Measurements from ENCODE around the gene SPRING1. TPM values are rescaled to one million over a fixed set of nuclear protein-coding genes. Genes with fewer than 3 reads are reported as not detected.
"Not testable (repeated sequence)": the region's sequence is repeated elsewhere in the genome, so short reads cannot be mapped to it uniquely, and the experiment has no call there.

Gene SPRING1
- total and polyA plus RNA-seq, 2 experiments from 2014 or later, result 16.8 to 21.4 TPM

GRCh38 chr12:116745554-116745953 is 7.7 kb upstream of the SPRING1 start:
- Histone ChIP-seq H3K4me1 (ENCODE audit: insufficient read depth) (no peaks in the 10 kb centered on the region), H3K4me3 (no peak overlapping the region), H3K27me3 (replicated peaks; ENCODE audit: insufficient read depth) (no peaks in the 10 kb centered on the region), H3K4me2 (ENCODE audit: unreplicated experiment) (no peak overlapping the region), H3K36me3 (ENCODE audit: low read depth) (no peaks in the 10 kb centered on the region), H3K79me2 (ENCODE audit: insufficient read depth) (no peaks in the 10 kb centered on the region), H3K27ac (no peak overlapping the region), H3F3A (ENCODE audit: insufficient read depth) (no peaks in the 10 kb centered on the region), H2AFZ (no peak overlapping the region), H3K9me2 (ENCODE audit: insufficient read depth) (no peaks in the 10 kb centered on the region), H3K9ac (no peak overlapping the region), H3K9me3 (ENCODE audit: low read depth) (no peaks in the 10 kb centered on the region), H4K20me1 (ENCODE audit: insufficient read depth) (no peaks in the 10 kb centered on the region)
- in situ Hi-C loops (cut with MboI), result no loop called here
- no peak for TF ChIP-seq EZH2phosphoT487 (IDR thresholded peaks at IDR 0.05; ENCODE audit: insufficient read depth, low read depth)
- no peak for TF ChIP-seq EZH2 (IDR thresholded peaks at IDR 0.05; ENCODE audit: insufficient read depth, poor library complexity, severe bottlenecking)
- no peak for DNase-seq
- 84 to 86% methylated on average over 4 of the region's 4 CpGs for WGBS, 2 experiments (ENCODE audit: low coverage in 1 of 2, low lambda C conversion rate in 2 of 2, missing lambda C conversion rate in 2 of 2)

GRCh38 chr12:116744766-116745165 is 6.9 kb upstream of the SPRING1 start:
- Histone ChIP-seq H3K9me2 (ENCODE audit: insufficient read depth) (no peaks in the 10 kb centered on the region), H3K27ac (no peak overlapping the region), H3K36me3 (ENCODE audit: low read depth) (no peaks in the 10 kb centered on the region), H3F3A (ENCODE audit: insufficient read depth) (no peaks in the 10 kb centered on the region), H3K4me1 (ENCODE audit: insufficient read depth) (no peaks in the 10 kb centered on the region), H2AFZ (no peak overlapping the region), H3K9ac (no peak overlapping the region), H3K79me2 (ENCODE audit: insufficient read depth) (no peaks in the 10 kb centered on the region), H3K27me3 (replicated peaks; ENCODE audit: insufficient read depth) (no peaks in the 10 kb centered on the region), H3K4me2 (ENCODE audit: unreplicated experiment) (no peak overlapping the region), H3K4me3 (no peak overlapping the region), H3K9me3 (ENCODE audit: low read depth) (no peaks in the 10 kb centered on the region), H4K20me1 (ENCODE audit: insufficient read depth) (no peaks in the 10 kb centered on the region)
- no peak for DNase-seq
- in situ Hi-C loops (cut with MboI), result no loop called here
- WGBS, 2 experiments (ENCODE audit: low coverage in 1 of 2, low lambda C conversion rate in 2 of 2, missing lambda C conversion rate in 2 of 2), result 26 to 29% methylated on average over 3 of the region's 3 CpGs
- TF ChIP-seq EZH2phosphoT487 (IDR thresholded peaks at IDR 0.05; ENCODE audit: insufficient read depth, low read depth) (no peak), EZH2 (IDR thresholded peaks at IDR 0.05; ENCODE audit: insufficient read depth, poor library complexity, severe bottlenecking) (no peak)

- H2AFZ ChIP-seq; DNase-seq; H3K9me2 ChIP-seq (ENCODE audit: insufficient read depth); H3K9me3 ChIP-seq (ENCODE audit: low read depth); H3K79me2 ChIP-seq (ENCODE audit: insufficient read depth); H3K4me1 ChIP-seq (ENCODE audit: insufficient read depth); H3K36me3 ChIP-seq (ENCODE audit: low read depth); H4K20me1 ChIP-seq (ENCODE audit: insufficient read depth); H3K4me2 ChIP-seq (ENCODE audit: unreplicated experiment); in situ Hi-C loops (cut with MboI); H3K4me3 ChIP-seq; H3K27me3 ChIP-seq (replicated peaks; ENCODE audit: insufficient read depth); H3K9ac ChIP-seq; H3K27ac ChIP-seq; H3F3A ChIP-seq (ENCODE audit: insufficient read depth): not testable (repeated sequence)
- WGBS, 2 experiments (ENCODE audit: low coverage in 1 of 2, low lambda C conversion rate in 2 of 2, missing lambda C conversion rate in 2 of 2), result 41 to 45% methylated on average over 2 of the region's 2 CpGs
Measured at GRCh38 chr12:116742787-116743186, 4.9 kb upstream of the SPRING1 start.

- WGBS, 2 experiments (ENCODE audit: low coverage in 1 of 2, low lambda C conversion rate in 2 of 2, missing lambda C conversion rate in 2 of 2), result 59 to 62% methylated on average over 7 of the region's 7 CpGs
- in situ Hi-C loops (cut with MboI), result no loop called here
- no peaks in the 10 kb centered on the region for H3K9me2 ChIP-seq (ENCODE audit: insufficient read depth)
Measured at GRCh38 chr12:116739381-116739887, 1.6 kb upstream of the SPRING1 start.

More at GRCh38 chr12:116739381-116739887, 1.6 kb upstream of the SPRING1 start:
- H2AFZ ChIP-seq, result no peak overlapping the region
- no peaks in the 10 kb centered on the region for H3K9me3 ChIP-seq (ENCODE audit: low read depth)
- H3K4me3 ChIP-seq, result no peak overlapping the region
- H3K36me3 ChIP-seq (ENCODE audit: low read depth), result no peaks in the 10 kb centered on the region
- no peak for DNase-seq
- peaks cover 24% of the 10 kb centered on the region for H3K79me2 ChIP-seq (ENCODE audit: insufficient read depth)
- H3K9ac ChIP-seq, result no peak overlapping the region
- TF ChIP-seq EZH2 (IDR thresholded peaks at IDR 0.05; ENCODE audit: insufficient read depth, poor library complexity, severe bottlenecking) (no peak), EZH2phosphoT487 (IDR thresholded peaks at IDR 0.05; ENCODE audit: insufficient read depth, low read depth) (no peak)
- H3K27me3 ChIP-seq (replicated peaks; ENCODE audit: insufficient read depth), result no peaks in the 10 kb centered on the region
- H3K4me2 ChIP-seq (ENCODE audit: unreplicated experiment), result no peak overlapping the region
- peaks cover 2% of the 10 kb centered on the region; the same call in 1 of the 2 replicates for H3F3A ChIP-seq (ENCODE audit: insufficient read depth)
- H3K27ac ChIP-seq, result no peak overlapping the region
- 0 out of 2 replicates have a peak, but pooled peaks cover 10% of the 10 kb centered on the region for H3K4me1 ChIP-seq (ENCODE audit: insufficient read depth)
- H4K20me1 ChIP-seq (ENCODE audit: insufficient read depth), result no peaks in the 10 kb centered on the region

Measured in GM23248 (cell line).